22Rv1 (cell line): Measurements from ENCODE around the gene MTX1.

ENCODE experiments used
- CTCF ChIP-seq: fragments of 450-650 bp; IDR thresholded peaks from 2 replicates; pipeline ENCODE4 v1.5.1; 2017; ENCODE audit warnings: mild to moderate bottlenecking
- ZFX ChIP-seq: fragments of 450-650 bp; IDR thresholded peaks from 2 replicates; pipeline ENCODE4 v1.6.1; 2017; ENCODE audit warnings: antibody characterized with exemption, borderline replicate concordance

- TF ChIP-seq CTCF (no peak), ZFX (no peak)
These were observed 6.3 kb upstream of the MTX1 start for GRCh38 chr1:155202198-155202597.
